ENCODE results near the gene FAM163A.

Gene FAM163A

DNA sequence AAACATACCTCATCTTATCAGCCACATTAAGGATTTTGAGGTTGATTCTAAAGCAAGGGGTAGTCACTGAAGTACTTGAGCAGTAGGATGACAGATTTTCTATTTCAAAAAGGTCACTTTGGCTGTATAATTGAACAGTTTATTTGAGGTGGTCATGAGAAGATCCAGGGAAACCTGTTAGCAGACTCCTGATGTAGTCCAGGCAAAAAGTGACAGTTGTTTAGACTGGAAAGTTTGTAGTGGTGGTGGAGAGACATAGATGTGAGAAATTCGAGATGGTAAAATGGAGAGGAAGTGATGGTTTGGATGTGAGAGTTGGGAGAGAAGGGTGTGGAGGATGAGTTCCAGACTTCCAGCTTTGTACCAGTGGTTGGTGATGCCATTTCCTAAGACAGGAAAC lies 7.5 kb downstream of the FAM163A start:
- no peak for DNase-seq (ENCODE audit: low read depth in 2 of 2)

DNA sequence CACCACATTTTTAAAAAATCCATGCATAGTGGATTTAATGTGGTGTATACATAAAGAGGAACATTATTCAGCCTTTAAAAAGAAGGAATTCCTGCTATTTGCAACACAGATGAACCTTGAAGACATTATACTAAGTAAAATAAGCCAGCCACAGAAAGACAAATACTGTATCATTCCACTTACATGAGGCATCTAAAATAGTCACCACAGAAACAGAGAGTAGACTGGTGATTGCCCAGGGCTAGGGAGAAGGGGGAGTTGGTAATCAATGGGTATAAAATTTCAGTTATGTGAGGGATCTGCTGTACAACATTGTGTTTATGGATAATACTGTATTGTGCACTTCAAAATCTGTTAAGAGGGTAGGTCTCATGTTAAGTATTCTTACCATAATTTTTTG lies 10.0 kb downstream of the FAM163A start:
- no peak for DNase-seq (ENCODE audit: low read depth in 2 of 2)

DNA sequence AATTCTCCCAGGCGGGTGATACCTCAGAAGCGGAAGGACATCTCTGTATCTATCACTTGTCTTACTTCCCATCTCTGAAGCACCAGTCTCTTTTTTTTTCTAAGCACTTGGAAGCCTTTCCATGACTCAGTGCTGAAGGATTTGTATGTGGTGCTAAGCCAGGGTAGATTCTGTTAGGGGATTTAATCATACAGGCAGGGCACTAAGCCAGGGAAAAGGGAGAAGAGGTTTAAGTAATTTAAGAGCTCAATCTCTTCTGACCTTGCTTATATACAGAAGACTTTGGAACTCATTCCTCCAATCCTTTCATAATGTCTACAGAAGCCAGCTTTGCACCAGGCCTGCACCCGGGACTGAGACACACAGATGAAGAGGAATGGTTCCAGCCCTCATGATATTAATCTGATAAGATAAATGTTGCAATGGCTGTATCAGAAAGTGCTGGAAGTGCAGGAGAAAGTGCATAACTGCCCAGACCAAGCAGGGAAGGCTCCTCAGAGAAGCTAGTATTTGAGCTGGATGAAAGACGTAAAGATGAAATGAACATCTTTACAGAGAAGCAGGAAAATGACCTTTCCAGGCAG lies 11.0 kb downstream of the FAM163A start:
- DNase-seq (ENCODE audit: low read depth in 2 of 2) = no peak

DNA sequence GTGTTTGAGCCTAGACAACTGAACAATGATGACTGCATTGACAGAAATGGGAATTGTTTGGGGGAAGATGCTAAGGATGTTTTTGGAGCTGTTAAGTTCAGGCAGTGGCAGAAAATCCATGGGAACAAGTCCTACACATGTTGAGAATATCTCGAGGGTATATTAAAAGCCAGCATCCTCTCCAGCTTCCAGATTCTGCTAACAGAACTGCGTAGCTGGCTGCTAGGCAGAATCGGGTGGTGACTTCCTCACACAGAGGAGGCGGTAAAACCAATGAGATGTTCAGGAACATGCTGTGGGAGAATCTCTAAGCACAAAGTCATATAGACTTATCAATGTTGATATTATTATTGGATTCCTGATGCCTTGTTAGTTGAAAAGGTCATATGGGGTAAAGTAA lies 14.8 kb downstream of the FAM163A start:
- DNase-seq (ENCODE audit: low read depth in 2 of 2) = no peak

DNA sequence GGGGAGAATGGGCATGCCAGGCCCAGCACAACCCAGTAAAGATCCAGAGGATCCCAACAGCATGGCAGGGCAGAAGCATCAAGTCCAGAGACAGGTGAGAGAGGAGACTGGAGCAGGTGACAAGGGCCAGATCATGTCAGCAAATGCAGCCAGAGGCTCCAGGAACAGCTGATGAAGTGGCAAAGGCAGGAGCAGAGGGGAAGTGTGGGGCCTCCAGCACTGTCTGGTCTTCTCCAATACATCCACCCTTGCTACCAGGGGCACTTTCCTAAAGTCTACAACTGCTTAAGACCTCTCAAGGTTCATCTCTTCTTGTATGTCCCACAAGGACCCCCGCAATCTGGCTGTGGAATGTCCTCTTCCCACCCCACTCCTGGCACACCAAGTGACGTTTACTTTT lies 17.4 kb downstream of the FAM163A start:
- DNase-seq (ENCODE audit: low read depth in 2 of 2) = no peak

DNA sequence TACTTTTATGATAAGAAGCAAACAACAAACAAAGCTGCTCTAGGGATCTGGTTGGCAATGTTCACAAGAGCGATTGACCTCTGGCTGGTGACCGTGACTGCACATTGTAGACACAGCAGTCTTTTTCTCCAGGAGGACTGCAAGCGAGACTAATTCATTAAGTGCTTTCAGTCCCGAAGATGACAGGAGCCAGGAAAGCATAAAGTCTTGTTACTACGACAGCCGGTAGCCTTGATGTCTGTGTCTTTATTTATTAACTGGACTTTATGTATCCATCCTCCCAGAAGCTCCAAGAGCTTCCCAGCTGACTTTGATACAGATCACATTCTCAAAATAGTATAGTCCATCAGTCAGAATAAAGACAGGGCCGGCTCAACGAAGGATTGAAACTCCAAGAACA lies 18.2 kb downstream of the FAM163A start:
- DNase-seq (ENCODE audit: low read depth in 2 of 2) = no peak

DNA sequence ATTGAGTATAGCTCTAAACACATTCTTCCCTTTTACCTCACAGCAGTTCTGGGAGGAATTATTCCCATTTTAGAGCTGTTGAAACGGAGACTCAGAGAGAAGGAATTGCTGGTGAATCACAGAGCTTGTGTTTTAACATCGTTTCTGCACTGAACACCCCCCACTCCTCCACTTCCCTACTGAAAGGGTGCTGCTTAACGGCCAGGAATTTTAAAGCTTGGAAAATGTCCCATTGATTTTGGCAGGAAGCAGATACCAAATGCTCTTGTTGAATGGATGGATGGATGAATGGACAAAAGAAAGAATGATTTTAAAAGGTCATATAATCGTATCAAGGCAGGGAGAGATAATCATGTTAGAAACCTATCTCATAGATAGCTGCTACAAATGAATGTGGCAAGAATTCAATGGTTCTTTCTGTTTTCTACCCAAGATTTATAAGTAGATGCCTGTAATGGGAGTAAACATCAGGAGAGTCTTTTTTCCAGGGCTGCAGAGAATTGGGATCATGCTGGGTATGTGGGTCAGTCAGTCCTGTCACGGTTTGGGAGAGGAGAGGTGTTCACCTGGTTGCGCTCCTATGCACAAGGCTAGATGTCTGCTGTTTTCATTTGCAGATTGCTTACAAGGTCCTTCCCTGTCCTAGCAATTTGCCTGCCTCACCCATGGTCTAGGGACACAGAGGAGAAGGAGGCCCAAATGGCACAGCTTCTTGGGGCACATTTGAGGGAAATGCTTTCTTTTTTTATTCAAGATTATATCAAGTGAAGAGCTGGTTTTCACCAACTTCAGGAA lies 19.0 kb downstream of the FAM163A start:
- no peak for DNase-seq (ENCODE audit: low read depth in 2 of 2)

DNA sequence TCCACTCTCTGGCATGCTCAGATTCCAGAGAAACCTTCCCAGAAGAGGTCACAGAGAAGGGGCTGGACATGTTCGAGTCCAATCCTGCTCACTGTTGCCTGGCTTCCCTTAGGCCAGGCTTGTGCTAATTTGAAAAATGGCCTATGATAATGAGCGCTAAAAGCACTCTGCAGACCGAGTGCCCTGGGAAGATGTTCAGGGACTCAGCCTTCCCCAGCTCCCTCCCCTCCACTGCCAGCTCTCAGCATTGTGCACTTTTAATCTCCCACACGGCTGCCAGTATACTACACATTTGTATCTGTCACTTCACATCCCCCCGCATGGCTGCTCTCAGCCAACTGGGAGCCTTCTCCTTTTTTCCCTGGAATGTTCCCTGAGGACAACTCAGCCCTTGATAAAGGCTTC lies 24.1 kb downstream of the FAM163A start:
- no peak for DNase-seq (ENCODE audit: low read depth in 2 of 2)

DNA sequence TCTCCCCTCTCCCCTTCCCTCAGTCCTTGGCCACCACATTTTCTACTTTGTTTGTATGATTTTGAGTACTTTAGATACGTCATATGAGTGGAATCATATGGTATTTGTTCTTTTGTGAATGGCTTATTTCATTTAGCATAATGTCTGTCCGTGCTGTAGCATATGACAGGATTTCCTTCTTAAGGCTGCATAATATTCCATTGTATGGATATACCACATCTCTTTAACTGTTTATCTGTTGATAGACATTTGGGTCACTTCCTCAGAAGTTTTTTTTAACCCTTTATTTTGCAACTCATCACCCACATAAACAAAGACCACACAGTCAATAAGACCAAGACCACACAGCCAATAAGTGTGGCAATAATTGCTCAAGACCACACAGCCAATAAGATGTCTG lies 24.9 kb downstream of the FAM163A start:
- DNase-seq (ENCODE audit: low read depth in 2 of 2) = no peak

DNA sequence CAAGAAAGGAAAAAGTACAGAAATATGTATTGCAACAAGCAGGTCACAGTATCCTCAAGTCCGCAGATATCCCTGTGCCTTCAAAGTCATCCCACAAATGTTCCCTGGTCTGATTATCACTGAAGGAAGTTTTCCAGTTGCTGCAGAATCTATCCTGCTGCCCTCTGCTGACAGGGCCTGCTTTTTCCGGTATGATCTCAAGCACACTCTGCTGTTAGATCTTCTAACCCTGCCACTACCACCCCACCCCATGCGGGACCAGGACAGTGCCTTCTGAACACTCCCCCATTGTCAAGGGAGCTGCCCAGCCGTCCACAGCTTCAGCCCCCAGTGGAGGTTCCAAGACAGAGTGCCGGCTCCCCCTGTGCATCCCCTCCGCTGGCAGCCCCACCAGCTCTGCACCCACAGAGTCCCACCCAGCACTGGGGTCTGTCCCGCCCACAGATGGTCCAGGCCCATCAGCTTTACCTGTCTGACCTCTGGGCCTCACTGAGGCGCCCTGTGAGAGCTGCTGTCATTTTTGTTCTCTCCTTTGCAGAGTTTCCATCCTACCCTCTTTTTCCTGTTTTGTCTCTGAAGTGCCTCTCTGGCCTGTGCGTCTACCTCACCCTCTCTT lies 27.9 kb downstream of the FAM163A start:
- DNase-seq (ENCODE audit: low read depth in 2 of 2) = no peak

DNA sequence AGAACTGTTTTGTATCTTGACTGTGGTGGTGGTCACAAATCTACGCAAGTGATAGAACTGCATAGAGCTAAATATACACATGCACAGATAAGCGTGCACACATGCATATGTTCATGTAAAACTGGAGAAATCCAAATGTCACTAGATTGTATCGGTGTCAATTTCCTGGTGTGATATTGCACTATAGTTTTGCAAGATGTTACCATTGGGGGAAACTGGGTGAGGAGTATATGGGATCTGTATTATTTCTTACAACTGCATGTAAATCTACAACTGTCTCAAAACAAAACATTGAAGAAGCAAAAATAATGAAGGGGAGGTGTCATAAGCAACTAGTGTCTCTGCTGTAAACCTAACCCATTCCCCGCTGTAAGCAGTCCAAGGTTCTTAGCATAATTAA lies 30.2 kb downstream of the FAM163A start:
- DNase-seq (ENCODE audit: low read depth in 2 of 2) = no peak

DNA sequence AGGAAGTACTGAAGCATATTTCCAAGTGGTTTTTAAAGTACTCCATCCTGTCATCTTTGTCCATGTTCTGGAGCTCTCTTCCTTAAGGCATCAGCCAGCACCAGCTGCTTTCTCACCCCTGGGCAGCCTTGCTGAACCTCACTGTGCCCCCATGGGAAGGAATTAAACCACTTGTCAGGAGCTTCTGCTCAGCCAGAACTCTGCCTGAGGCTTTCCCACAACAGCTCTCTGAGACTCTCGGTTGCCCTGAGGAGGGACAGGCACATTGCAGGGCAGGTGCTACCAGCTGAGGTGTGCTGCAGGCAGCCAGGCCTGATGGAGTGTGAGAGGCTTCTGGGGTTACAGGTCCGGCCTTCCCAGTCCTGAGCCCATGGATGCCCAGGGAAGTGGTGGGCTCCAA lies 30.9 kb downstream of the FAM163A start:
- no peak for DNase-seq (ENCODE audit: low read depth in 2 of 2)

DNA sequence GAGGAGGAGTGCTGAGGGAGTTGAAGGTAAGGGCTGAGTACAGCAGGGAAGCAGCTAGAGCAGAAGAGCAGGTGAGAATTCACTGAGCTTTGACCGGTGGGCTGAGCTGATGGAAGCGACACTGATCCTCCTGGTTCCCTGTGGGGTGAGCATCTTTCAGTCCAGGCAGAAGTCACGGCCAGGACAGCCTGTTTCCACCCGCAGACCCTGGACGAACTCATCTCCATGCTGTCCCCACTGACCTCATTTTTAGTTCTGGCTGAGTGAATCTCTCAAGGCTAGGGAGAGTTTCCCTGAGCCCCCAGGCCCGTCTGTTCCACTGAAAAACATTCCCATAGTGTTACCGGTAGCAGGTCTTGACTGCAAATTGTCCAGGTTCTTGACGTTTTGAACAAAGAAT lies 31.5 kb downstream of the FAM163A start:
- DNase-seq (ENCODE audit: low read depth in 2 of 2) = no peak

DNA sequence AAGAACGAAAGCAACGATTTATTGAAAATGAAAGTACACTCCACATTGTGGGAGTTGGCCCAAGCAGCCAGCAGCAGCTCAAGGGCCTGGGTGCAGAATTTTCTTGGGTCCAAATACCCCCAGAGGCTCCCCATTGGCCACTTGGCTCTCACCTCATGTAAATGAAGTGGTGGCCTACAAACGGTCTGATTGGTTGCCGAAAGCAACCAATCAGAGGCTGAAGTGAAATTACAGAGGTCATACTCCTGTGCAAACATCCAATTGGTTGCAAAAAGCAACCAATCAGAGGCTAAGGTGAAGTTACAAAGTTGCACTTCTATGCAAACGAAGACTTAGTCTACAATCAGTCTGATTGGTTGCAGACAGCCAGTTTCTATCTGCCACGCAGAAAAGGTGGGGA lies 31.9 kb downstream of the FAM163A start:
- no peak for DNase-seq (ENCODE audit: low read depth in 2 of 2)

DNA sequence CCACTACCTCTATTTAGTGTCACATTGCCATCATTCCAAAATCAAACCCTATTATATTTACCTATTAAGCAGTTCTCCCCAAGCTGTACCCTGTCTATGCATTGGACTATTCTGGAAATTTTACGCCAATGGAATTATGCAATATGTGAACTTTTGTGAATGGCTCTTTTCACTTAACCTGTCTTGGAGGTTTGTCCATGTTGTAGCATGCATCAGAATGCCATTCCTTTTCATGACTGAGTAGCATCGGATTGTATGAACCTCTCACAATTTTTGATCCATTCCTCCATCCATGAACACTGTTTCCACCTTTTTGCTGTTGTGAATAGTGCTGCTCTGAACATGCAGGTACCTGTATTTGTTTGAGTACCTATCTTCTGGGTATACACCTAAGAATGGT lies 33.7 kb downstream of the FAM163A start:
- no peak for DNase-seq (ENCODE audit: low read depth in 2 of 2)

DNA sequence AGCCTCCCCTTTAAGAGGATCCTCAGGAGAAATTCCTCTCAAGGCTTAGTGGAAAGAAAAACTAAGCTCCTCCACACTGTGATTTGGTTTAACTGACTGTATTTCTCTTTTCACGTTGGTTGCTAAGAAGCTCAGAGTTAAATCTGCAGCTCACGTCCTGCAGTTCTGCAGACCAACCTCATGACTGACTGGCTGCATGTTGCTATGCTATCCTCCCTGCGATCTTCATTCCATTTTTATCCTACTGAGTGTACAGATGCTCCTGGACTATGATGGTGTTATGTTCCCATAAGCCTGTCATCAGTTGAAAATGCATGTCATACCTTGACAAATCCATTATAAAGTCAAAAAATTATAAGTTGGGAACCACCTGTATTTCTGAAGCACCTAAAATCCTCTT lies 34.6 kb downstream of the FAM163A start:
- DNase-seq (ENCODE audit: low read depth in 2 of 2) = no peak

DNA sequence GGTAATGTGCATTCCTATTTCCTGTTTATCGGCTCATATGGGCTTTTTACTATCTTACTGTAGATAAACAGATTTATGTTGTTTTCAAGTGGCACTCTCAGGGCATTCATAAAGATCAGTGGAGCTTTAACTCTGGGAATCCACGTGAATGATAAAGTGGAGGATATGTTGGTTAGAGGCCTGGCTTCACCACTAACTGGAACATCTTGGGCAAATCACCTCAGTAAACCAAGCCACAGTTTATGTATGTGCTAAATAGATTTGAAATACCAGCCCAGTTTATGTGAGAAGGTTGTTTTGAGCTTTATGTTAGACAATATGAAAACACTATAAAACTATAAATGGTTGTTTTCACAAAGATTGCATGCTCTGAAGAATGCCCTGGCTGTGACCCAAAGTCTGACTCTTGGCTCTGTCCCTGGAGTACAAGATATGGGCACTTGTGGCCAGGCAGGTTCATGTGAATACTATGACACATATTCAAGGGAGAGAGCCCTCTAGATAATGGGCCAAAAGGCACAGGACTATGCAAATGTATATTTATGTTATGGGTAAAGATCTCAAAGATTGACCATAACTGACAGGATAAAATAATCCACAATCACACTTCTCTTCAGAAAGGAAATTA lies 36.7 kb downstream of the FAM163A start:
- no peak for DNase-seq (ENCODE audit: low read depth in 2 of 2)

DNA sequence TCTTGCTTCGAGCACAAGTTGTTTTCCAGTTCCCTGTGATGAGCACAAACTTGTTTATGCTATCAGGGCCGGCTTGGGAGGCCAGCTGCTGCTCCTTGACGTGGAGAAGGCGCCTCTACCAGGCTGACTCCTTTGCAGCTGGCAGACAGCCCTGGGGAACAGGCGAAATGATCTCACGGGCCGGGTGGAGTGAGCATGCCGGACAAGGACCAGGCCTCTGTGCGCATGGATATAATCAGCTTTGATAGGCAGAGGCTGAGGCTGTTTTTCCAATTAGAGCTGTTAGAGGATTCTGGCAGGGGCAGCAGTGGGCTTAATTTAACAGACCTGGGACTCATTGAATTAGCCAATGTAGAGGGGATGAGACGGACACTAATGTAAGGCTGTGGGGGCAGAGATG lies 38.9 kb downstream of the FAM163A start:
- no peak for DNase-seq (ENCODE audit: low read depth in 2 of 2)

DNA sequence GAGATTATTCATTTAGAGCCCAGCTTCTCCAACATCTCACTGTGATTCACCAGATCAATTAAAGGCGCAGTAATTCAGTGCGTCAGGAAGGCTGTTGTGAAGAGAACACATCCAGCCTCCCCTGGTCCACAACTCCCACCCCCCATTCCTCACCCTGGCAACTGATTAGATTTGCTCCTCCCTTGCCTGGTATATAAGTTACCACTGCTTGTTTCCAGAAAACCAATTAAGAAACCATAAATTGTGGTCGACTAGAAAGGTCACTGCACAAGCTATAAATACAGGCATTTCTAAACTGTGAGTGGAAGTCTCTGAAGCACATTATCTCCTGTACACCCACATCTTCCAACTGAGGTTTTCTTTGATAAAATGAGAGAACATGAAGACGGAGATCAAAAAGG lies 41.9 kb downstream of the FAM163A start:
- DNase-seq (ENCODE audit: low read depth in 2 of 2) = no peak

DNA sequence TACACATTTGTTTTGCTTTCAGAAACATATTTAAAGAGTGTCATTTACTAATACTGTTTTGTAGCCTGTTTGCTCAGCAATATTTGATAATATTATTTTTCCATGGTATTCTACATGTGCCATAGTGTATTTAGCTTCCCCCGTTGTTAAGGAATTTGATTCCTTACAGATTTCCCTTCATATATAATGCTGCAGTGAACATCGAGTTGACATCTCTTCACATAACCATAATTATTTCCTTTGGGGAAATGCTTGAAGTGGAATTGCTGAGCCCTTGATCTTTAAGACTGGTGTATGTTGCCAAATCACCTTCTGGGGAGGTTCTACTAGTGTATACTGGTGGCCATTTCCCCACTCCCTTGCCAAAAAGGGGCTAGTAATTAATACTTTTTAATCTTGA lies 42.6 kb downstream of the FAM163A start:
- DNase-seq (ENCODE audit: low read depth in 2 of 2) = no peak

DNA sequence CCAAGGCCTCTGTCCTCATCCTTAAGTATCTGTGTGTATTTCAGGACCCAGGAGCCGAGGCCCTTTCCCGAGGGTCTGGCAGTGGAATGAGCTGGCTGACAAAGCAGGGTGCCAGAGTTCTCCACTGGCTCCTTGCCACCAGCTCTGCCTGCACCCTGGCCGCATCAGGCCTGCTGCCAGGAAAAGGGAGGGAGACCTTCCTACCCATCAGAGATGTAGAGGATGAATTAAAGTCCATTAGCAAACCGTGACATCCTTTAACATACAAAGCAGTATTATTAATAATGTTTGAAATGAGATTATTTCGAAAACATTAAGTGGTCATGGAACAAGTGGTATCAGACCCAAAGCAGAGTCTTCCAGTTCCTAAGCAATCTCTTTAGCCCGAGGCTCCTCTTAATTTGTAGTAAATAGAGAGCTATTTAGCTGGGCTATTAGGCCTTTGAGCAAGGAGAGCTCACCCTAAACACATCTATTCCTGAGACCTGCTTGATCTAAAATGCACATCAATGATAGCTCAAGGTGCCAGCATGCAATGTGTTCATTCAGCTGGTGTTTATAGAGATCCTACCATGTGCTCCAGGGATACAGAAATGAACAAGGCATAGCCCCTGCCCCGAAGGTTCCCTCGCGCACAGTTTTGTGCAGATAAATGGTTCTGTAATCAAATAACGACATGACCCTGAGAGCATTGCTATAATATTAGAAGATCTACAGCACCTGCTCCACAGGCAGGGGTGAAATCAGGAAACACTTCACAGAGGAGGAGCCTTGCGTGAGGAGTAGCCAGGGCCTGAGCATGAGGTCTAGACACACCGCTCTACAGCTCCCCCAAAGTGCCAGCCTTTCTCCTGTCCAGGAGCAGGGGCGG lies 44.0 kb downstream of the FAM163A start:
- no peak for DNase-seq (ENCODE audit: low read depth in 2 of 2)

DNA sequence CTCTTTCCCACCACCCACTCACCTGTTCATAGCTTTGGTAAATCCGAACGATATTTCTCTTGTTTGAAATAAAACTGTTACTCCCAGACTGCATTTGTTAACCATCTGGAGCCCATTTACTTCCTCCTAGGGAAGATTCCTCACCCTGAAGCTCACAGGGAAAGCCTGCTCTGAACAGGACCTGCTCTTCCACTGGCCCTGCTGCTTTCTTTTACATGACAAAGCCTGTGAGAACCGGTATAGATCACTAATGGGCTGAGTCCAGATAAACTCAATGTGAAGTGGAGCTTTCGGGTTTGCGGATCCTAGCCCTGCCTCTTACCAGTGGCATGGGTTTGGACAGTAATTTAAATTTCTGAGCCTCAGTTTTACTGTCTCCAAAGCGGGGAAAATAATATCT lies 45.2 kb downstream of the FAM163A start:
- DNase-seq (ENCODE audit: low read depth in 2 of 2) = no peak
